Measurements from ENCODE around the gene TBC1D1.

The TBC1D1 gene

DNA sequence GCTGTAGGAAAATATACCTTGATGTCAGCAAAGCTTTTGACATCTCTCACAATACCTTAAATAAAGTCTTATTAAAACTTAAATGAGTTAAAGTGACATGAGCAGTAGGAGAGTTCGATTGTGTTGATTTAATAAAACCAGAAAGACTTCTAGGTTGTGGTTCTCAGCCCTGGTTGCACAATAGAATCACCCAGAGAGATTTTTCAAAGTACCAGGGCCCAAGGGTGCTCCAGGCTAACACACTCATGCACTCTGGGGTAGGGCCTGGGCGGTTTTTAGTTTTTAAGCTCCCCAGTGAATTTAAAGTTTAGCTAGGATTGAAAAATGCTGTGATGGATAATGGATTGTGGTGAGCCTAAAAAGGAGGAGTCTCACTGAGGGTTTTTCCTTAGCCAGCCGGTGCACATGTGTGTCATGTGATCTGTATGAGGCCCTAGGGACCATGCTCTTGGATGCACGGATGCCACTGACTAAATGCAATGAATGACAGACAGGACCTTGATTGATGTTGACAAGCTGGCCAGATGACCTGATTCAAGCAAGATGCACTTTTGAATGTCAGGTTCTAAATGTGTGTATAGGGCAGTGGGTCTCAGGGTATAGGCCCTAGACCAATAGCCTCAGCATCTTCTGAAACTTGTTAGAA, 254.3 kb downstream of the TBC1D1 start:
- no peak for DNase-seq (ENCODE audit: low read depth)
- in situ Hi-C loops (cut with HindIII; ENCODE audit: low sequenced_read_pairs), result no loop called here
- TF ChIP-seq CTCF (IDR thresholded peaks at IDR 0.05; ENCODE audit: low read depth, low read length, missing control alignments), result no peak
- H3K4me3 ChIP-seq (ENCODE audit: low read depth, low read length), result no peak overlapping the region

- no peak for DNase-seq (ENCODE audit: low read depth)
- no peak overlapping the region for H3K4me3 ChIP-seq (ENCODE audit: low read depth, low read length)
- in situ Hi-C loops (cut with HindIII; ENCODE audit: low sequenced_read_pairs), result no loop called here
- TF ChIP-seq CTCF (IDR thresholded peaks at IDR 0.05; ENCODE audit: low read depth, low read length, missing control alignments), result no peak
Measured at GRCh38 chr4:38145741-38146140, 254.9 kb downstream of the TBC1D1 start.

DNA sequence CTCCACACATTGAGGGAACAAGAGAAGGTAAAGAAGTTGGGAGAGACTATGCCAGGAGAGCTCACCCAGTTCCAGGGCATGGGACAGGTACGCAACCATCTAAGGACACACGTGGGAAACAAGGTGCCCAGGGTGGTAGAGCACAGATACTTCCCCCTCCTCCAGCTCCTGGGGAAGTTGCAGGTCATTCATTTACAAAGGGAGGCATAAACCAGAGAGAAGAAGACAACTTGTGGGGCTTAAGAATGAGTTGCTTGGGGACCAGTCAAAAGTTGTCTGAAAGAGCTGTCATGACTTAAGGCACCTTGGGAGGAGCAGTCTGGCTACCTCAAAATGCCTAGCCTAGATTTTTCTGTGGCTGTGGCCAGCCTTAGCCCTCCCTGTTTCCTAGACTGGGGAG, 255.5 kb downstream of the TBC1D1 start:
- TF ChIP-seq CTCF (IDR thresholded peaks at IDR 0.05; ENCODE audit: low read depth, low read length, missing control alignments), result no peak
- no peak for DNase-seq (ENCODE audit: low read depth)
- no peak overlapping the region for H3K4me3 ChIP-seq (ENCODE audit: low read depth, low read length)
- in situ Hi-C loops (cut with HindIII; ENCODE audit: low sequenced_read_pairs), result no loop called here

DNA sequence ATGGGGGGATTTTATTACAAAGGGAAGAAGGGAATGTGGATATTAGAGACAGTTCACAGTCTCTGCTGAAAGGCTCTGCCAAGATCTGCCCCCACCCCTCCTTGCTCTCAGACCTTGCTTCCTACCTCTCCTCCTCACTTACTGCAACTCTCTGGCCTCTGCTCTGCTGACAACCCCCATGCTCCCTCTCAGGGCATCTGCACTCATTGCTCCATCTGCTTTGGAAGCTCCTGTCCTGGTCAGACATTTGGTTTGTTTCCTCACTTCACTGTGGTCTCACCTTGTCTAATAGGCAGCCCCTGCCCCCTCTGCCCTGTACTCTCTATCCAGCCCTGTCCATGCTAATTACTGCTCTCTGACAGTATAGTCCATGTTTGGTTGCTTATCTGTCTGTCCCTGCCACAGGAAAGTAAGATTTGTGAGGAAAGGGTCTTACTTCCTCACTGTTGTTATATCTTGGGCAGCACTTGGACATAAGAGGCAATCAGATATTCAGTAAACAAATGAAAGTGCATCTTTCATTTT, 258.6 kb downstream of the TBC1D1 start:
- in situ Hi-C loops (cut with HindIII; ENCODE audit: low sequenced_read_pairs), result no loop called here
- no peak overlapping the region for H3K4me3 ChIP-seq (ENCODE audit: low read depth, low read length)
- no peak for TF ChIP-seq CTCF (IDR thresholded peaks at IDR 0.05; ENCODE audit: low read depth, low read length, missing control alignments)
- DNase-seq (ENCODE audit: low read depth), result no peak

- in situ Hi-C loops (cut with HindIII; ENCODE audit: low sequenced_read_pairs), result no loop called here
- TF ChIP-seq CTCF (IDR thresholded peaks at IDR 0.05; ENCODE audit: low read depth, low read length, missing control alignments), result no peak
Measured at GRCh38 chr4:38149997-38150671, 259.2 kb downstream of the TBC1D1 start.

GRCh38 chr4:38150766-38151165, 259.9 kb downstream of the TBC1D1 start:
- no peak for TF ChIP-seq CTCF (IDR thresholded peaks at IDR 0.05; ENCODE audit: low read depth, low read length, missing control alignments)
- DNase-seq (ENCODE audit: low read depth), result no peak
- no peak overlapping the region for H3K4me3 ChIP-seq (ENCODE audit: low read depth, low read length)
- in situ Hi-C loops (cut with HindIII; ENCODE audit: low sequenced_read_pairs), result no loop called here

More at GRCh38 chr4:38149997-38150671, 259.2 kb downstream of the TBC1D1 start:
- H3K4me3 ChIP-seq (ENCODE audit: low read depth, low read length), result no peak overlapping the region
- DNase-seq (ENCODE audit: low read depth), result peak; percentile 86

Data from astrocyte of the cerebellum (primary cell).